Stimulated activated naive CD8-positive, alpha-beta T cell treated with anti-CD3 and anti-CD28 coated beads, Interleukin-15, Interleukin-2, amounts not matched to agents 100 U/mL and 50 U/mL, for 24 hours (primary cell): ENCODE data around the gene LYPD5.
"Not testable (repeated sequence)": the region's sequence is repeated elsewhere in the genome, so short reads cannot be mapped to it uniquely, and the experiment has no call there.

Experiments used
- ATAC-seq: fragments of 150-1000 bp; cut with Tn5 transposase; one replicate; pipeline ENCODE4 v1.10.0; 2021
- DNase-seq: peaks from one replicate; pipeline ENCODE4 v3.0.0; 2021

LYPD5 gene

DNA sequence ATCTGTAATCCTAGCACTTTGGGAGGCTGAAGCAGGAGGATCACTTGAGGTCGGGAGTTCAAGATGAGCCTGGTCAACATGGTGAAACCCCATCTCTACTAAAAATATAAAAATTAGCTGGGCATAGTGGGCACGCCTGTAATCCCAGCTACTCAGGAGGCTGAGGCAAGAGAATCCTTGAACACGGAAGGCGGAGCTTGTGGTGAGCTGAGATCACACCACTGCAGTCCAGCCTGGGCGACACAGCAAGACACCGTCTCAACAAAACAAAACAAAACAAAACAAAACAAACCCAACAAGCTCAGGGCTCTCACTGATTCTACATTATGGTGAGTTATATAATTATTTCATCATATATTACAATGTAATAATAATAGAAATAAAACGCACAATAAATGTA is 4.2 kb upstream of the LYPD5 start:
- not testable (repeated sequence) for DNase-seq

DNA sequence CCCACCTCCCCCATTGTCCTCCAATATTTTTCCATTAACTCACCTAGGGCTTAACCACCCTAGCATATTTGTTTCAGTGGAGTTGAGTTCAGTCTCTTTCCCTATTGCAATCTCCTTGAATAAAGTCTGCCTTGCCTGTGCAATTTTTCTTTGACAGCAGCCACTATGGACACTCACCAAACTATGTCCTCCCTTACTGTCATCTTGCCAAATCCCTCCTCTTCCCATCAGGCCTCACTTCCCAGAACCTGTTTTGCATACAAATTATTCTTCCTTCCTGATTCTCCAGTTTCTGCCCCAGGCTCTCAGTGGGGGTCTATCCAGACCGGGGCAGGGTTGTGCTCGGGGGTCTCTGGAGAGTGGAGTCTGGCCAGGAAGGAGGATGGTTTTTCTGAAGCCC is 2.2 kb upstream of the LYPD5 start:
- DNase-seq = no peak
- ATAC-seq = no peak

More for the DNA sequence above, 4.2 kb upstream of the LYPD5 start:
- not testable (repeated sequence) for ATAC-seq

DNA sequence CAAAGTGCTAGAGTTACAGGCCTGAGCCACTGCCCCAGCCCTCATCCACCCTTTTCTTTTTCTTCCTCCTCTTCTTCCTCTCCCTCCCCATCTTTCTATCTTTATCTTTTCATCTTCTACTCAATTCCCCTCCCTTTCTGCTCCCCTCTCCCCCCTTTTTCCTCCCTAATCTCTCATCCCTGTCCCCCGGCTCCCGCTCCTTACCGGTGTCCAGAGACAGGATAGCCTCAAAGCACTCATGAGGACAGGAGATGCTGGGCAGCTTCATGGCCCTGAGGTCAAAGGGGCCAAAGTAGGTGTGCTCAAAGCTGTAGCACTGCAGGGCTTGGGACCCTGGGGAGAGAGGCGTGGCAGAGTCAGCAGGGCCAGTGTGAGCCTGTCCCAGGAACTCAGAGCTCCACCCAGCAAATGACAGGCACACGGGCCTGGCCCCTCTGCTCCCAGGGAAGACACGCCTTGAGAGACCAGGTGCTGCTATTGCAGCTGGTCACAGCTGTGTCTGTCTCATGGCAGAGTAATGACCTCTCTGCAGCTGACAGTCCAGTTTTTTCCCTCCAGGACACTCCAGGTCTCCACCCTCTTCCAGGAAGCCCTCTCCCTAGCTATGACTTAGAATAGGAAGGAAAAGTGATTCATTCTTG is 2.6 kb downstream of the LYPD5 start:
- DNase-seq = no peak
- no peak for ATAC-seq

DNA sequence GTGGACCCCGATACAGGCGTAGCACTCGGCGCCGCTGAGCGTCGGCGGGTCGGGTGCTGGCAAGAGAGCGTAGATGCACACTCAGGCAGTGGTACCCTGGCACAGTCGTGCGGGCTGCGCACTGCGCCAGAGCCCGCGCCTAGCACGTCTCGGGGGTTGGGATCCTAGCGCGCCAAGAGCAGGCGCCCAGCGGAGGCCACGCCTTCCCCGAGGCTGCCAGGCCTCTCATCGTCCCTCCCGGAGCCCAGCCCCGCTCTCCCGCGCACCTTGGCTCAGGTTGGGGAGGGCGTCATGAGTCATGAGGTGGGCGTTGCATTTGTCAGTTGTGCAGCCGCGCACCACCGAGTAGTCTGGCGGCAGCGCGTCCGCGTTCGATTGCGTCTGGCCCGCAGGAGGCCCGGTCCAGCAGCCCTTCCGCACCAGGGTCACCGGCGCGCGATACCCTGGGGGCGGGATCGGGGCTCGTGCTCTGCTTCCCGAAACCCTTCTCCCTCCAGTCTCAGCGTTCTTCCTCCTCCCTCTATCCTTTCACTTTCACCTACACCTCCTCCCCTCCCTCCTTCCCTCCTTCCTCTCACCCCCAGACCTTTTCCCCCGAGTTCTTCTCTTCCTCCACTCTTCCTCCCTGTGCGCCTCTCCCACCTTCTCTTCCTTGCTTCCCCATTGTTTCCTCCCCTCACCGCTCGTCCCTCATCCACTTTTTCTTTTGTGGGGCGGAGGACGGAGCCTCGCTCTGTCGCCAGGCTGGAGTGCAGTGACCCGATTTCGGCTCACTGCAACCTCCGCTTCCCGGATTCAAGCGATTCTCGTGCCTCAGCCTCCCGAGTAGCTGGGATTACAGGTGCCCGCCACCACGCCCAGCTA is 3.5 kb downstream of the LYPD5 start:
- ATAC-seq (peak; percentile 89), DNase-seq (peak; percentile 76)

DNA sequence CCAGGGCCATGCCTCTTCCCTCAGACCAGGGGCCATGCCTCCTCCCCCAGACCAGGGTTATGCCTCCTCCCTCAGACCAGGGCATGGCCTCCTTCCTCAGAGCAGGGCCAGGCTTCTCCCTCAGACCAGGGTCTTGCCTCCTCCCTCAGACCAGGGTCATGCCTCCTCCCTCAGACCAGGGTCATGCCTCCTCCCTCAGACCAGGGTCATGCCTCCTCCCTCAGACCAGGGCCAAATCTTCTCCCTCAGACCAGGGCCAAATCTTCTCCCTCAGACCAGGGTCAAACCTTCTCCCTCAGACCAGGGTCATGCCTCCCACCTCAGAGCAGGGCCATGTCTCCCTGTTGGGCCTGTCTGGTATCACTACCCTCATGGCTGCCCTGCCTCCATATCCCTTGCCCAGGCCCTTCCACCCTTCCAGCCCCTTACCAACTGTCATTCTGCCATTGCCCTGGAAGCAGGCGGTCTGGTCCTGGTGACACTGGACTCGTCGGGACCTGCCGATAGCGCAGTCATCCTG is 4.2 kb downstream of the LYPD5 start:
- no peak for ATAC-seq
- DNase-seq = no peak

DNA sequence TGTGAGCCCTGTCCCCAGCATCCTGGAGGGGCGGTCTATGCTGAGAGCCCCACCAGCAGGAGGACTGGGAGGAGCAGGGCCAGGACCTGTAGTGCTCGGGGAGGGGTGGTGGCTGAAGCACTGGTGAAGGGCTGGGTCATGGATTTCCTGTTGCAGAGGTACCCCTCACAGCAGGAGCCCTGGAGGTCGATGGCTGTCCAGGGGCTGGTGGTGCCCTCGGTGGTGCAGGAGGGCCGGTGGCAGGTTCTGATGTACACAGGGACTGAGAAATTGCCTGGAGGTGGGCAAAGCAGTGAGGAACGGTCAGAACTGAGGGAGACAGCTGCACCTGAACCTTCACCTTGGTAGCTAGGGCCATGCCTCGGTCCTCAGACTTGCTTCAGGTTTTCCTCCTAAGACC is 4.7 kb downstream of the LYPD5 start:
- ATAC-seq = no peak
- no peak for DNase-seq

DNA sequence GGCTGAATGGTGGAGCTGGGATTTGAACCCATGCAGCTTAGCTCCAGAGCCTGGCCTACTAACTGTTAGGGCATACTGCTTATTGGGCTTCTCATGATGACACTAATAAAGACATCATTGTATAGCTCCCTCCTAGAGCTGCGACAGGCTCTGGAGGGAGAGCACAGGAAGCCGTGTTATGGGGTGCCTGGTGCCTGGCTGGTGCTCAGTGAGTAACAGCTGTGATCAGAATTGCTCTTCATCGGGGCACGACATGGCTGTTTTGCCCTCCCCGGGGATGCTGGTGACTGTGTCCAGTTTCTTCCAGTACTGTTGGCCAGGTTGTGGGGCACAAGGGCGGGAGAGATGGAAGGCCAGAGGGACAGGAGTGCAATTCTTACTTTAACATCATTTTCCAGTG is 5.1 kb downstream of the LYPD5 start:
- no peak for DNase-seq

DNA sequence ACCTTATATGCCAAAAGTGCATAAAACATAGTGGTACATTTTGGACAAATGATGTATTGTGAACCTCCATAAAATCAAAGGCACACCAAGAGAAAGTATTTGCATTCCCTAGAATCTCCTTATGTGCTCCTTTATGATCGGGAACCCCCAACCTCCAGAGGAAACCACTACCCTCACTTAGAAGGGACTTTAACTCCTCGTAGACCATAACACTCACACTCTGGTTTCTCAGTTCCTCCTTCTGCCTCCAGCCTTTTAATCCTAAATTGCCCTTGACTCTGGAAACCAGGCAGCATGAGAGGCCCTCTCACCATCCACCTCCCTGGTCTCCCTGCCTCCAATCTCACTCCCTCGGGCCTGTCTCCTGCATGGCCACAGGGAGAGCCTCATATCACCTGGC is 11.7 kb downstream of the LYPD5 start:
- DNase-seq = no peak
- no peak for ATAC-seq

More for the DNA sequence above, 5.1 kb downstream of the LYPD5 start:
- no peak for ATAC-seq

DNA sequence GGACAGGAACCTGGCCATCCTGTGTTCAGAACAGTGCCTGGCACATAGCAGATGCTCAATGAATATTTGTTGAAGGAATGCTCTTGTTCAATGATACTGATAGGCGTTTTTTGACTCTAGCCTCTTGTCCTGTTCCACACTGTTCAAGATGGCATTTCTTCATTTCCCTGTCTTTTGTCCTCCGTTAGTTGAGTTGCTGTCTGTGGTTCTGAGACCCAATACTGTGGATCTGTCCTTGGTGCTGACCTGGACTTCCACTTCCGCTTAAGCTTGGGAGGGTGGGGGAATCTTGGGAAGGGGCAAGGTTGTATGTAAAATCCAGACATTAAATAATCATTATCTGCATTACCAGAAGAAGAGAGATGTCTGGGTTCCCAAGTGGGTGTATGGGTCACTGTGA is 13.2 kb downstream of the LYPD5 start:
- no peak for ATAC-seq
- no peak for DNase-seq

DNA sequence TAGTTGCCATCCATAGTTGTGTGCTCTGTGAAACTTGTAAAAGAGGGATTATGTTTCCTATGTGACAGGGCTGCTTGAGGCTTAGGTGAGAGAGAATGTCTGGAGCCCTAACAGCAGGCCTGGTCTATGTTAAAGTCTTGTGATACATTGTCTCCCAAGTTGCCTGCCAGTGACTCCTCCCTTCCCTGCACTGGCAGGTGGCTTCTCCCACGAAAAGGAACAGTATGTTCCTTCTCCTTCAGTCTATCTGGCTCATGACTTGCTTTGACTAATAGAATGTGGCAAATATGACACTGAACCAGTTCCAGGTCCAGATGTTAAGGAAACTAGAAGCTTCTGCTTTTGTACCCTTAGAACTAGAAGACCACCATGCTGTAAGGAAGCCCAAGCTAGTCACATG is 15.6 kb downstream of the LYPD5 start:
- no peak for DNase-seq

DNA sequence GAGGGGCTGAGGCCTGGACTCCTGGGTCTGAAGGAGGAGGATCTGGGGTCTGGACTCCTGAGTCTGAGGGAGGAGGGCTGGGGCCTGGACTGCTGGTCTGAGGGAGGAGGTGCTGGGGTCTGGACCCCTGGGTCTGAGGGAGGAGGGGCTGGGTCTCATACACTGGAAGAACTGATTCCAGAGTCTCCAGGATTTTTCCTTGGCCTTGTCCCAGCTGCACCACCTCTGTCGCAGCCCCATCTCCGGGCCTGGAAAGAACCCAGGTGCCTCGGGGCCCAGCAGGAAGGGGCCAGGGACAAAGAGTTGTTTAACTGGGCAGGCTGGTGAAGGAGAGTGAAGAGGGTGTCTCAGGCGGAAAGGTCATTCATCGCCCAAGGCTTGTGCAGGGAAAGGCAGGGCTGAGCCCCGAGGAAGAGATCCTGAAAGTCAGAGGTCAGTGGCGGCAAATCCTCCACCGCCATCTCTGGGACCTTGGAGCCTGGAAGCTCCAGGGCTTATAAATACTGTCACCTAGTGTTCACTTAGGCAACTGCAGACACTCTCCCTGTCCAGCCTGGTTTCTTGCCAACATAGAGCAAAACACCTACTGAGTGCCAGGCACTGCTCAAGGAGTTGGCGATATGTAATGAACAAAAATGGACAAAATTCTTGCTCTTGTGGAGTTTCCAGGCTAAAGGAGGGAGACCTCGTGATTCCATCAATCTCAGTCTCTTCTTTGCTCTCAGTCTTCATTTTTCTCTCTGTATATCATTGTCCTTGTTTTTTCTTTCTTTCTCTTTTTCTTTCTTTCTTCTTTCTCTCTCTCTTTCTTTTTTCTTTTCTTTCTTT is 17.1 kb downstream of the LYPD5 start:
- ATAC-seq = no peak

More for the DNA sequence above, 15.6 kb downstream of the LYPD5 start:
- ATAC-seq = no peak

DNA sequence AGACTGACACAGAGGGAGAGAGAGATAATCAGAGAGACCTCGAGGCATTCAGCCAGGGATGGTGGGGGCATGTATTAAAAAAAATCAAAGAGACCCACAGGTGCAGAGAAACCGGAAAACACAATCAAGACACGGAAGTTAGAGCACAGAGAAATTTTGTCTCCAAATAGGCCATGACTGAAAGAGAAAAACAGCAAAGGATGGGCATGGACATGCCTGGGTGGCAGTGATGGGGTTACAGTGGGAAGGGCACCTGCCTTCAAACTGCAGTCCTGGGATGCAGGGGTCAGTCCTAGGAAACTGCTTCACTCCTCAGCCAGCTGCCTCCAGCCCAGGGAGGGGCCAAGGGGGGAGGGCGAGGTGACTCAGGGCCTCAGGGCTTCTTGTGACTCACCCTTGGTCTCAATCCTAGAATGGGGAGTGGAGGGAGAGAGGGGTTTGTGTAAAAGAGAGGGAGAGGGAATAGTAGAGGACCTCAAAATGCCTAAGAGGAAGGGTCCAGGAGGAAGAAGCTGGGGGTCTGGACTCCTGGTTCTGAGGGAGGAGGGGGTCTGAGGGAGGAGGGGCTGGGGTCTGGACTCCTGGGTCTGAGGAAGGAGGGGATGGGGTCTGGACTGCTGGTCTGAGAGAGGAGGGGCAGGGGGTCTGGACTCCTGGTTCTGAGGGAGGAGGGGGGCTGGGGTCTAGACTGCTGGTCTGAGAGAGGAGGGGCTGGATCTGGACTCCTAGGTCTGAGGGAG is 17.8 kb downstream of the LYPD5 start:
- peak; percentile 28 for ATAC-seq
- DNase-seq = peak; percentile 76

More for the DNA sequence above, 17.1 kb downstream of the LYPD5 start:
- peak; percentile 63 for DNase-seq

DNA sequence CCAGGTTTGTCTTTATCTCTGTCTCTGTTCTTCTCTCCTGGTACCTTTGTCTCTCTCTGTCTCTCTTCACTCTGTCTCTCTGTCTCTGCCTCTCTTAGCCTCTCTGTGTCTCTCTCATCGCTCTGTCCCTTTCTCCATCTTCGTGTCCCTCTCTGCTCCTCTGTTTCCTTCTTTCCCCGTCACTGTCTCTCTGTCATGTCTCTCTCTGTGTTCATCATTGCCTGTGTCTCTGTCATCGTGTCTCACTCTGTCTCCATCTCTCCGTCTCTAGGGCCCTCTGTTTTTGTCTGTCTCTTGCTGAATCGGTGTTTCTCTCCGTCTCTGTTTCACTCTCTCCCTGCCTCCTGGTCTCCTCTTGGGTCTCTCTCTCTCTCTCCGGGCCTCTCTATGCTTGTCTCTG is 18.6 kb downstream of the LYPD5 start:
- ATAC-seq = no peak
- no peak for DNase-seq

DNA sequence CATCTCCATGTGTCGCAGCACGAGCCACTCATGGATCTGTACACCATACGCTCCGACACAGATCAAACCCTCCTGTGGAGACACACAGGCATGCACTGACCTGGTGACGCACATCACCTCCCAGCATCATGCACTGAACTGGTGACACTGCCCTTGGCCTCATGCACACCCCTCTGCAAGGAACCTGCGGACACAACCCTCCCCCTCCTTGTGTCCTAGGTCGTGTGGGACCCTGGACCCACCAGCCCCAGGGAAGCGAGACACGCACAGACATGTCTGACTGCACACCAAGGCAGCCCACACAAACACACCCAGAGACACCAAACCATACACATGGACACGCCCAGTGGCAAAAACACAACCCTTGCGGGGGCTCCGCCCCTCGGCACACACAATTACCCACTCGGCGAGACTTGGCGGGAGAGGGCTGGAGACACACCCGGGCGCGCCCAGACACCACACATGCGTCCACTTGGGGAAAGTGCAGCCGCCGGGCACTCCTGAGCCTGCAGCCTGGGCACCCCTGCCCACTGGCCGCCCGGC is 19.5 kb downstream of the LYPD5 start:
- DNase-seq = no peak
- no peak for ATAC-seq

DNA sequence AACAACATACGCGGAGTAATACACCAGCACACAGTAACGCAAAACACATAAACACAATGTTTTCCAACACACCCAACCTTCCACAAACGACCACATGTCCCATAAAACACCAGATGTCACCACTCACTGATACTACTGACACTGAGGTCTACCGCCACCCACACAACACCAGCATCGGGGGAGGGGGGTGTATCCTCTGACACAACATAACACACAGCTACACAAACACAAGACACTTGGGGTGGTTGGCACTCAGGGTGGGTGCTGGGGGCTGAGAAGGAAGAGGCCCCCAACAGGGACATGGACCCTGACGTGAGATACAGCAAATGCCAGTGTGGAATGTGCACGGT is 20.0 kb downstream of the LYPD5 start:
- no peak for DNase-seq
- no peak for ATAC-seq

DNA sequence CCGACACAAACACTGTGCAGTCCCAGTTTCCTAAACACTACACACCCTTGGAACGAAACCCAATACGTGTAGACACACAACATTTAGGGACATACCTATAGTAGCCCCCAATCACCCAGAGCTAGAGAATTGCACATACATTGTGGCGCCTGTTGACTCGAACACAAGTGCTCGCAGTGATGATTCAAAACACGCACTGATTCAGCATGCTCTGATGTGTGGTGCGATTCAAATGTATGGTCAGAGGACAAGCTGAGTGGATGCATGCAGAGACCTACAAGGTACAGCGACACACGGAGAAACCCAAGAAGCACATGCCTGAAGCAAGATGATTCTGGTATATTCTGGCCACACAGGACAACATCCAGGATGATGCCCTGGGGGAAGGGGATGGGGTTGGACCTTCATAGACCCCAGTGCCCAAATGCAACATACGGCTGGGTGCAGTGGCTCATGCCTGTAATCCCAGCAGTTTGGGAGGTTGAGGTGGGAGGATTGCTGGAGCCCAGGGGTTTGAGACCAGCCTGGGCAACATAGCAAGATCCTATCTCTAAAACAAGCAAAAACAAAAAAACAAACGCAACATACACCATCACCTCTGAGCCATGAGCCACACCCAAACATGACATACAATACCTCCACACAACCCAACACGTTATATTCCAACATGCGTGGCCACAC is 20.5 kb downstream of the LYPD5 start:
- DNase-seq = no peak
- ATAC-seq = peak; percentile 24

DNA sequence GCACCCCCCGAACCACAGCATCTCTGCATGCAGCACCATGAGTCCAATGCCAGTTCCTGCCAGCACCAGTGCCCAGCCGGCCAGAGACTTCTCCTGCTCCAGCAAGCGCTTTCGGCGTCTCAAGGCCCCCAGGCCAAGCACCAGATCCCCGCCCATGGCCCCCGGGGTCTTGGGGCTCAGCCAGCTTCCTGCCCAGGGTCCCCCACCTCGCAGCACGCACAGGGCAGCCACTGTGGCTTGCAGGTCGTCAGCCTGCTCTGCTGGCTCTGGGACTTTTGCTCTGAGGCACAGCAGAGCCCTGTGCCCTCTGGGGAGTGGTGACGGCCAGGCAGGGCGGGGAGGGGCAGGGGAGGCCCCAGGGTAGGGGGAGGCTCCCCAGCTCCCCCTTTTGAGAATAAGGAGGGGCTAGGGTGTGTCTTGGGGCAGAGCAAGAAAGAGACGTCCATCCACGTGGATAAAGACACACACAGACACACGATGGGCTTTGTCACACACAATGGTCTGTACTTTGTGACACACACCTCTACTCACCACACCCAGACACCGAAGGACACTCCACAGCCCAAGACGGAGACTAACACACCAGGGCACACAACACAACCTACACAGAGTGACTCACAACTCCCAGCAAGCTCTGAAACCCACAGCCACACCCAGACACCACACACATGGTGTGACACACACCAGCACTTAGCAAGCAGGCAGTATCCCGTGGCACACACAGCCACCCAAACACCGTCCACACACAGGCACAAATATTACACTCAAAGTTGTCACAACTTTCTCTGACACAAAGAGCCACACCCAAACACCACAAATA is 21.3 kb downstream of the LYPD5 start, which contains the start of gene KCNN4:
KCNN4 (minus strand) TSS at position 268 of the 820 bp plus-strand sequence; CDS start at position 156, 112 bp downstream.
- DNase-seq (peak; percentile 81), ATAC-seq (peak; percentile 75)

DNA sequence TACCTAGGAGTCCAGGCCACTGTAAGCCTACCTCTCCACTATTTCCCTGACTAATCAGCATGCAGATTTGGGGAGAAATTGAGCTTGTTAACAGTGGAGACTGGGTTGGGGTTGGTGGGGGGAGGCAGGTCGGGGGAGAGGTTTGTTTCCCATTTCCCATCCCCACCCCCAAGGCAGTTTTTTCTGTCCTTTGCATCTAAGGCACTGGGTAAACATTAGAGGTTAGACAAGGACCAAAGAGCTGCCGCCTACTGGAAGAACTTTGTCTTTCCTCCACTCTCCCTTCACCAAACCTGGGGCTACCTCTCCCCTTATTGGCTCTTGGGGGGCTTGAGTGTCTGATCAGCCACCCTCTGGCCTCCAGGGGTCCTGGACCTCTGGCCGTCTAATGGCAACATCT is 22.4 kb downstream of the LYPD5 start:
- DNase-seq (no peak), ATAC-seq (no peak)

DNA sequence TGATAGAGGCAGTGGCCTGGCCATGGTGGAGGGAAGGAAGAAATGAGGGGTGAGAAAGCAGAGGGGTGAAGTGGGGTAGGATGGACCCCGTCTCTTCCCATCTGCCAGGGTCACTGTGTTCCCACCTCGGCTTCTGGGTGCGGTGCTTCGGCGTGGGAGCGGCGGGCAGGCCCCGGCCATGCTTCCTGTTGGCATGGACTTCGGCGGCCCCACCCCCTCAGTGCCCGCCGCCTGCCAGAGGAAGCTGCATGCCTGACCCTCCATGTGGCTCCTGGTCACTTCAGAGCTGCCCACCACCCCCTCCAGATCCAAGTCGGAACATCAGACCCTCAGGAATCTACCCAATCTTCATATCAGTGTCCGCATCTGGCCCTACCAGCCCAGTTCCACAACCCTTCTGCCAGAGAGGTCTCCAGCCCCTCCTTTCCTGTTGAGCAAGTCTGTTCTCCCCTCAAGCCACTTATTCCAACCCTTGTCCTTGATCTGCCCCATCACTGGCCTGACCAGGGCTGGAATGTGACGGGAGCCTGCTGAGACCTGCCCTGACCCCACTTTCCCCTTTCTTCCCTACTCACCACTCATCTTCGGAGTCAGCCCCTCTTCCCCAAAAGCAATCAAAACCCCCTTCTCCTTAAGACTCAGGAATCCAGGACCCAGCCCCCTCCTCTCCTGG is 23.0 kb downstream of the LYPD5 start:
- DNase-seq = no peak
- no peak for ATAC-seq
